HepG2 (cell line): ENCODE data around the gene CSNK1D. TPM values are rescaled to one million over a fixed set of nuclear protein-coding genes. Genes with fewer than 3 reads are reported as not detected.

Experiments used
- ADNP ChIP-seq: sonication (generic); formaldehyde crosslinking; IDR thresholded peaks from 2 replicates; pipeline ENCODE4 v1.4.0; 2020; ENCODE audit warnings: missing genetic modification reagents
- BATF2 ChIP-seq: sonication (generic); formaldehyde crosslinking; IDR thresholded peaks from 2 replicates; pipeline ENCODE4 v1.8.0; 2022; ENCODE audit warnings: mild to moderate bottlenecking, missing genetic modification reagents, moderate library complexity
- CBX5 ChIP-seq: sonication (generic); formaldehyde crosslinking; IDR thresholded peaks from 2 replicates; pipeline ENCODE4 v1.4.0; 2020; ENCODE audit warnings: missing genetic modification reagents, borderline replicate concordance
- CHD2 ChIP-seq: IDR thresholded peaks from 2 replicates; pipeline ENCODE4 v1.6.1; 2011; ENCODE audit warnings: low read depth, low read length, improper control_type of control experiment
- CREB1 ChIP-seq, 2 experiments: fragments of 450-650 bp in 1 of 2; IDR thresholded peaks; 2 replicates each; pipeline ENCODE4 v1.6.1; 2016 to 2017; ENCODE audit warnings: control low read depth in 1 of 2, mild to moderate bottlenecking in 1 of 2, missing compliant biosample characterization in 1 of 2, missing genetic modification characterization in 1 of 2
- CSRNP2 ChIP-seq: sonication (generic); formaldehyde crosslinking; conservative IDR thresholded peaks from 2 replicates; pipeline ENCODE4 v1.8.0; 2022; ENCODE audit warnings: low read depth, missing genetic modification reagents
- DMAP1 ChIP-seq: IDR thresholded peaks from 2 replicates; pipeline ENCODE4 v1.6.1; 2016
- GATAD2A ChIP-seq: IDR thresholded peaks from 2 replicates; pipeline ENCODE4 v1.6.1; 2016
- HNRNPL ChIP-seq: fragments of 200-400 bp; formaldehyde crosslinking; IDR thresholded peaks from 2 replicates; pipeline ENCODE4 v1.6.1; 2017; ENCODE audit warnings: mild to moderate bottlenecking, low read depth, low read length
- HNRNPLL ChIP-seq: fragments of 200-400 bp; formaldehyde crosslinking; IDR thresholded peaks from 2 replicates; pipeline ENCODE4 v1.6.1; 2017; ENCODE audit warnings: mild to moderate bottlenecking, low read depth, low read length; ENCODE audit not compliant: poor library complexity, severe bottlenecking
- KDM2A ChIP-seq: sonication (generic); formaldehyde crosslinking; IDR thresholded peaks from 2 replicates; pipeline ENCODE4 v1.4.0; 2020; ENCODE audit warnings: low read depth, missing genetic modification reagents, borderline replicate concordance
- KDM3A ChIP-seq: IDR thresholded peaks from 2 replicates; pipeline ENCODE4 v1.6.1; 2018; ENCODE audit warnings: low read depth, missing compliant biosample characterization
- NFATC3 ChIP-seq: sonication (generic); formaldehyde crosslinking; IDR thresholded peaks from 2 replicates; pipeline ENCODE4 v1.5.1; 2020; ENCODE audit warnings: mild to moderate bottlenecking, missing genetic modification reagents
- PAF1 ChIP-seq: IDR thresholded peaks from 2 replicates; pipeline ENCODE4 v1.6.1; 2016; ENCODE audit warnings: missing genetic modification reagents, missing compliant biosample characterization
- POGK ChIP-seq: sonication (generic); formaldehyde crosslinking; conservative IDR thresholded peaks from 2 replicates; pipeline ENCODE4 v1.8.0; 2022; ENCODE audit warnings: mild to moderate bottlenecking, moderate library complexity, missing genetic modification reagents
- SSRP1 ChIP-seq: IDR thresholded peaks from 2 replicates; pipeline ENCODE4 v1.6.1; 2016; ENCODE audit warnings: control low read depth
- ZFP1 ChIP-seq: IDR thresholded peaks from 2 replicates; pipeline ENCODE4 v1.6.1; 2016
- ZNF230 ChIP-seq: sonication (generic); formaldehyde crosslinking; IDR thresholded peaks from 2 replicates; pipeline ENCODE4 v1.4.0; 2020; ENCODE audit warnings: mild to moderate bottlenecking, missing genetic modification reagents
- ZNF253 ChIP-seq: sonication (generic); formaldehyde crosslinking; IDR thresholded peaks from 2 replicates; pipeline ENCODE4 v1.8.0; 2022; ENCODE audit warnings: mild to moderate bottlenecking, missing genetic modification reagents, borderline replicate concordance
- ZNF331 ChIP-seq: sonication (generic); formaldehyde crosslinking; IDR thresholded peaks from 2 replicates; pipeline ENCODE4 v1.4.0; 2020; ENCODE audit warnings: missing genetic modification reagents
- ZNF335 ChIP-seq: sonication (generic); formaldehyde crosslinking; IDR thresholded peaks from 2 replicates; pipeline ENCODE4 v1.4.0; 2020; ENCODE audit warnings: missing genetic modification reagents
- ZNF576 ChIP-seq: sonication (generic); formaldehyde crosslinking; IDR thresholded peaks from 2 replicates; pipeline ENCODE4 v1.4.0; 2020; ENCODE audit warnings: mild to moderate bottlenecking, missing genetic modification reagents
- ZNF747 ChIP-seq: sonication (generic); formaldehyde crosslinking; IDR thresholded peaks from 2 replicates; pipeline ENCODE4 v1.8.1; 2023; ENCODE audit warnings: missing genetic modification reagents, mild to moderate bottlenecking, borderline replicate concordance
- ZNF749 ChIP-seq: sonication (generic); formaldehyde crosslinking; IDR thresholded peaks from 2 replicates; pipeline ENCODE4 v1.8.0; 2022; ENCODE audit warnings: mild to moderate bottlenecking, missing genetic modification reagents, moderate library complexity, borderline replicate concordance
- ZNF761 ChIP-seq: sonication (generic); formaldehyde crosslinking; conservative IDR thresholded peaks from 2 replicates; pipeline ENCODE4 v1.4.0; 2020; ENCODE audit warnings: mild to moderate bottlenecking, missing genetic modification reagents
- ZNF776 ChIP-seq: sonication (generic); formaldehyde crosslinking; IDR thresholded peaks from 2 replicates; pipeline ENCODE4 v1.4.0; 2020; ENCODE audit warnings: mild to moderate bottlenecking, missing genetic modification reagents
- ZSCAN31 ChIP-seq: sonication (generic); formaldehyde crosslinking; IDR thresholded peaks from 2 replicates; pipeline ENCODE4 v1.5.0; 2020; ENCODE audit warnings: low read depth, mild to moderate bottlenecking, missing genetic modification reagents
- ZZZ3 ChIP-seq: sonication (generic); formaldehyde crosslinking; IDR thresholded peaks from 2 replicates; pipeline ENCODE4 v1.4.0; 2020; ENCODE audit warnings: missing genetic modification reagents, mild to moderate bottlenecking, borderline replicate concordance
- polyA plus RNA-seq, 8 experiments: library from polyadenylated mRNA; depleted of rRNA in 3 of 8; stranded (reverse) in 7 of 8; unstranded in 1 of 8; fragments of >200 nt; fragmentation: Illumina TruSeq in 4 of 8; extraction: Trizol in 4 of 8; gene quantifications; 2 replicates each; pipeline versions ENCODE4 v1.2.1 to v1.2.3, GENCODE V29; 2011 to 2016; ENCODE audit warnings: low read depth in 4 of 8, missing spikeins in 1 of 8, mixed read lengths in 1 of 8; ENCODE audit not compliant: insufficient read depth in 1 of 8
- total RNA-seq, 5 experiments: library from RNA; depleted of rRNA; stranded (reverse); fragments of >200 nt; fragmentation: Illumina TruSeq; extraction: Trizol; gene quantifications; 2 replicates each; pipeline ENCODE4 v1.2.3, GENCODE V29; 2016; ENCODE audit warnings: low read depth in 1 of 5

The CSNK1D gene
- total and polyA plus RNA-seq, 2 of the 13 experiments (the other 11 are each of a cell fraction or from before 2014, with no cell fraction given) = 31.5 to 128 TPM

GRCh38 chr17:82244413-82245133, 28.9 kb downstream of the CSNK1D start (continued):
- TF ChIP-seq KDM3A (CRISPR knock-in tag) (0 out of 2 replicates have a peak, but pooled peaks have one; percentile 38), ZNF331 (CRISPR knock-in tag) (no peak), CBX5 (CRISPR knock-in tag) (no peak), CSRNP2 (CRISPR knock-in tag) (no peak), ZNF776 (no peak), ZNF230 (CRISPR knock-in tag) (0 out of 2 replicates have a peak, but pooled peaks have one; percentile 26), POGK (CRISPR knock-in tag) (no peak), GATAD2A (no peak), ZSCAN31 (CRISPR knock-in tag) (peak; percentile 31; the same call in 1 of the 2 replicates), ZNF253 (CRISPR knock-in tag) (no peak), NFATC3 (CRISPR knock-in tag) (no peak), BATF2 (CRISPR knock-in tag) (0 out of 2 replicates have a peak, but pooled peaks have one; percentile 56), ZNF335 (CRISPR knock-in tag) (0 out of 2 replicates have a peak, but pooled peaks have one; percentile 14), PAF1 (CRISPR knock-in tag) (peak; percentile 28; the same call in 1 of the 2 replicates), ZZZ3 (CRISPR knock-in tag) (no peak), HNRNPLL (peak; percentile 6), CHD2 (no peak), ADNP (CRISPR knock-in tag) (no peak), ZNF576 (CRISPR knock-in tag) (no peak), ZNF761 (CRISPR knock-in tag) (no peak), HNRNPL (0 out of 2 replicates have a peak, but pooled peaks have one; percentile 10), KDM2A (CRISPR knock-in tag) (peak; percentile 49; the same call in 1 of the 2 replicates), DMAP1 (CRISPR knock-in tag) (no peak), ZNF749 (CRISPR knock-in tag) (no peak), ZNF747 (no peak), SSRP1 (no peak), CREB1 (IDR thresholded peaks at IDR 0.05) (no peak), CREB1 (CRISPR knock-in tag; IDR thresholded peaks at IDR 0.05) (no peak), ZFP1 (CRISPR knock-in tag) (no peak)
